GM19023 (cell line): ENCODE results near the gene RPRD1B.
"Not testable (repeated sequence)": the region's sequence is repeated elsewhere in the genome, so short reads cannot be mapped to it uniquely, and the experiment has no call there.

Experiments
- ATAC-seq: cut with Tn5 transposase; IDR thresholded peaks from one replicate; pipeline ENCODE4 v1.9.1; 2021; ENCODE audit warnings: mild to moderate bottlenecking, moderate library complexity; ENCODE audit not compliant: unreplicated experiment

Gene RPRD1B

GRCh38 chr20:38095017-38095686, 61.6 kb downstream of the RPRD1B start:
- no peak for ATAC-seq

- no peak for ATAC-seq
Observed at GRCh38 chr20:38098952-38099351, 65.4 kb downstream of the RPRD1B start.

GRCh38 chr20:38102206-38102605, 68.7 kb downstream of the RPRD1B start:
- ATAC-seq: not testable (repeated sequence)

- no peak for ATAC-seq
Observed at GRCh38 chr20:38104285-38104684, 70.7 kb downstream of the RPRD1B start.

GRCh38 chr20:38106461-38106860, 72.9 kb downstream of the RPRD1B start:
- no peak for ATAC-seq

GRCh38 chr20:38107386-38107785, 73.8 kb downstream of the RPRD1B start:
- not testable (repeated sequence) for ATAC-seq

GRCh38 chr20:38107916-38108315, 74.4 kb downstream of the RPRD1B start:
- not testable (repeated sequence) for ATAC-seq

GRCh38 chr20:38108438-38108985, 75.0 kb downstream of the RPRD1B start:
- ATAC-seq: no peak

- no peak for ATAC-seq
Observed at GRCh38 chr20:38108986-38109541, 75.5 kb downstream of the RPRD1B start.

- ATAC-seq: no peak
Observed at GRCh38 chr20:38109591-38110524, 76.3 kb downstream of the RPRD1B start.

GRCh38 chr20:38110525-38111178, 77.1 kb downstream of the RPRD1B start:
- no peak for ATAC-seq

- no peak for ATAC-seq
Observed at GRCh38 chr20:38111366-38112232, 78.1 kb downstream of the RPRD1B start.

GRCh38 chr20:38112261-38112929, 78.8 kb downstream of the RPRD1B start:
- ATAC-seq: no peak

- no peak for ATAC-seq
Observed at GRCh38 chr20:38112930-38113294, 79.4 kb downstream of the RPRD1B start.

GRCh38 chr20:38113401-38114325, 80.1 kb downstream of the RPRD1B start:
- ATAC-seq: no peak

- ATAC-seq: no peak
Observed at GRCh38 chr20:38114353-38114791, 80.8 kb downstream of the RPRD1B start.

- no peak for ATAC-seq
Observed at GRCh38 chr20:38115205-38115604, 81.7 kb downstream of the RPRD1B start.

GRCh38 chr20:38115896-38116295, 82.3 kb downstream of the RPRD1B start:
- ATAC-seq: no peak
